Ishikawa (cell line): Measurements from ENCODE around the gene IPCEF1.

Experiments
- CEBPB ChIP-seq: IDR thresholded peaks from 2 replicates; pipeline ENCODE4 v1.6.1; 2012
- CREB1 ChIP-seq: IDR thresholded peaks from 2 replicates; pipeline ENCODE4 v1.6.1; 2012; ENCODE audit warnings: low read depth
- EP300 ChIP-seq: IDR thresholded peaks from 2 replicates; pipeline ENCODE4 v1.6.1; 2012; ENCODE audit warnings: borderline replicate concordance
- FOXM1 ChIP-seq: IDR thresholded peaks from 2 replicates; pipeline ENCODE4 v1.6.1; 2012; ENCODE audit warnings: low read depth, borderline replicate concordance
- NFIC ChIP-seq: IDR thresholded peaks from 2 replicates; pipeline ENCODE4 v1.6.1; 2012
- TAF1 ChIP-seq: IDR thresholded peaks from 2 replicates; pipeline ENCODE4 v1.6.1; 2012; ENCODE audit warnings: low read depth, mild to moderate bottlenecking
- TCF12 ChIP-seq: IDR thresholded peaks from 2 replicates; pipeline ENCODE4 v1.6.1; 2012; ENCODE audit warnings: low read depth
- TEAD4 ChIP-seq: IDR thresholded peaks from 2 replicates; pipeline ENCODE4 v1.6.1; 2012
- YY1 ChIP-seq: IDR thresholded peaks from 2 replicates; pipeline ENCODE4 v1.6.1; 2012; ENCODE audit warnings: low read depth
- ZBTB7A ChIP-seq: IDR thresholded peaks from 2 replicates; pipeline ENCODE4 v1.6.1; 2012; ENCODE audit warnings: low read depth
- TF ChIP-seq, protein P1 (sequence below): IDR thresholded peaks from 2 replicates; pipeline ENCODE4 v1.6.1; 2012; ENCODE audit warnings: low read depth, mild to moderate bottlenecking
- TF ChIP-seq, protein P2 (sequence below): IDR thresholded peaks from 2 replicates; pipeline ENCODE4 v1.6.1; 2012
- TF ChIP-seq, protein P3 (sequence below): IDR thresholded peaks from 2 replicates; pipeline ENCODE4 v1.6.1; 2012

DNA sequence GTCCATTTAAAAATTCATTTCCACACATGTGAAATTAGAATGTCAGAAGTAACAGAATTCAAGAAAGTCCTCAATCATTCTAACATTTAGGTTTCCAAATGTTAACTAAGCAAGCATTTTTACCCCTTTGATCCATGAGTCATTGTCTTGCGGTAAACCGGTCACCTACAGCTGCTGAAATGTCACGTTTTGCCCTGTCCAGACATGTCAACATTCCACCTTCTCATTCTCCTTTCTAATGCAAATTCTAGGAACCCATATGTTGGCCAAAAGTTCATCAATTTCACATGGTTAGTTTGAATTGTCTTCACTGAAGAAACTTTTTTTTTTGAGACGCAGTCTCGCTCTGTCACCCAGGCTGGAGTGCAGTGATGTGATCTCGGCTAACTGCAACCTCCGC is 117.2 kb downstream of the IPCEF1 start:
- TF ChIP-seq TEAD4 (no peak), TAF1 (no peak), CEBPB (no peak), TCF12 (no peak), CREB1 (no peak), FOXM1 (no peak), NFIC (no peak), ZBTB7A (no peak), EP300 (no peak), YY1 (no peak)
- TF ChIP-seq, protein P1, sequence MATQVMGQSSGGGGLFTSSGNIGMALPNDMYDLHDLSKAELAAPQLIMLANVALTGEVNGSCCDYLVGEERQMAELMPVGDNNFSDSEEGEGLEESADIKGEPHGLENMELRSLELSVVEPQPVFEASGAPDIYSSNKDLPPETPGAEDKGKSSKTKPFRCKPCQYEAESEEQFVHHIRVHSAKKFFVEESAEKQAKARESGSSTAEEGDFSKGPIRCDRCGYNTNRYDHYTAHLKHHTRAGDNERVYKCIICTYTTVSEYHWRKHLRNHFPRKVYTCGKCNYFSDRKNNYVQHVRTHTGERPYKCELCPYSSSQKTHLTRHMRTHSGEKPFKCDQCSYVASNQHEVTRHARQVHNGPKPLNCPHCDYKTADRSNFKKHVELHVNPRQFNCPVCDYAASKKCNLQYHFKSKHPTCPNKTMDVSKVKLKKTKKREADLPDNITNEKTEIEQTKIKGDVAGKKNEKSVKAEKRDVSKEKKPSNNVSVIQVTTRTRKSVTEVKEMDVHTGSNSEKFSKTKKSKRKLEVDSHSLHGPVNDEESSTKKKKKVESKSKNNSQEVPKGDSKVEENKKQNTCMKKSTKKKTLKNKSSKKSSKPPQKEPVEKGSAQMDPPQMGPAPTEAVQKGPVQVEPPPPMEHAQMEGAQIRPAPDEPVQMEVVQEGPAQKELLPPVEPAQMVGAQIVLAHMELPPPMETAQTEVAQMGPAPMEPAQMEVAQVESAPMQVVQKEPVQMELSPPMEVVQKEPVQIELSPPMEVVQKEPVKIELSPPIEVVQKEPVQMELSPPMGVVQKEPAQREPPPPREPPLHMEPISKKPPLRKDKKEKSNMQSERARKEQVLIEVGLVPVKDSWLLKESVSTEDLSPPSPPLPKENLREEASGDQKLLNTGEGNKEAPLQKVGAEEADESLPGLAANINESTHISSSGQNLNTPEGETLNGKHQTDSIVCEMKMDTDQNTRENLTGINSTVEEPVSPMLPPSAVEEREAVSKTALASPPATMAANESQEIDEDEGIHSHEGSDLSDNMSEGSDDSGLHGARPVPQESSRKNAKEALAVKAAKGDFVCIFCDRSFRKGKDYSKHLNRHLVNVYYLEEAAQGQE = no peak
- TF ChIP-seq, protein P2, sequence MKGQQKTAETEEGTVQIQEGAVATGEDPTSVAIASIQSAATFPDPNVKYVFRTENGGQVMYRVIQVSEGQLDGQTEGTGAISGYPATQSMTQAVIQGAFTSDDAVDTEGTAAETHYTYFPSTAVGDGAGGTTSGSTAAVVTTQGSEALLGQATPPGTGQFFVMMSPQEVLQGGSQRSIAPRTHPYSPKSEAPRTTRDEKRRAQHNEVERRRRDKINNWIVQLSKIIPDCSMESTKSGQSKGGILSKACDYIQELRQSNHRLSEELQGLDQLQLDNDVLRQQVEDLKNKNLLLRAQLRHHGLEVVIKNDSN = no peak
- TF ChIP-seq, protein P3, sequence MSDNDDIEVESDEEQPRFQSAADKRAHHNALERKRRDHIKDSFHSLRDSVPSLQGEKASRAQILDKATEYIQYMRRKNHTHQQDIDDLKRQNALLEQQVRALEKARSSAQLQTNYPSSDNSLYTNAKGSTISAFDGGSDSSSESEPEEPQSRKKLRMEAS = no peak
